Psoas muscle (tissue), 8 donors: Measurements from ENCODE around the gene FEM1C. TPM values are rescaled to one million over a fixed set of nuclear protein-coding genes. Genes with fewer than 3 reads are reported as not detected.

Source experiments
- ATAC-seq, 4 donors: fragments of 200-7000 bp; cut with Tn5 transposase; one replicate each; pipeline ENCODE4 v1.9.1; 2020; ENCODE audit warnings: moderate library complexity in 3 of 4, mild to moderate bottlenecking in 2 of 4
- DNase-seq, 2 donors: peaks; one replicate each; pipeline ENCODE4 v3.0.0-alpha.2; 2020
- H3K27ac ChIP-seq: fragments of 200-600 bp; one replicate; pipeline ENCODE4 v1.8.0; 2022
- H3K27me3 ChIP-seq, 3 donors: fragments of 200-600 bp in 1 of 3; one replicate each; pipeline versions ENCODE4 v1.6.1 to v1.8.0; 2013 to 2022; ENCODE audit warnings: low read length in 2 of 3, mild to moderate bottlenecking in 2 of 3, moderate library complexity in 1 of 3; ENCODE audit not compliant: insufficient read depth in 3 of 3
- H3K36me3 ChIP-seq, 2 donors: fragments of 200-600 bp in 1 of 2; one replicate each; pipeline versions ENCODE4 v1.6.1 to v1.8.0; 2013 to 2022; ENCODE audit warnings: low read depth in 1 of 2, mild to moderate bottlenecking in 1 of 2, moderate library complexity in 1 of 2; ENCODE audit not compliant: insufficient read depth in 1 of 2
- H3K4me1 ChIP-seq: fragments of 200-600 bp; one replicate; pipeline ENCODE4 v1.8.0; 2022
- H3K4me3 ChIP-seq: fragments of 200-600 bp; one replicate; pipeline ENCODE4 v1.8.0; 2022; ENCODE audit warnings: mild to moderate bottlenecking
- H3K9me3 ChIP-seq: fragments of 200-600 bp; one replicate; pipeline ENCODE4 v1.8.0; 2022
- WGBS, 3 donors: extraction: QIAGEN DNeasy Blood & Tissue Kit; methylation state at CpG; one replicate each; pipeline versions ENCODE4 v1.1.6 to v1.1.7; 2013; 5-methylcytosine and 5-hydroxymethylcytosine counted together
- intact Hi-C, 2 donors: fragments of 100-400 bp; cut with DNase I; formaldehyde crosslinking; loops; one replicate each; pipeline versions ENCODE4 v1.11.0 to v1.14.2; 2022
- polyA plus RNA-seq, 3 donors: library from polyadenylated mRNA; stranded (reverse); fragments of 200-250 nt; gene quantifications; one replicate each; pipeline ENCODE4 v1.2.3, GENCODE V29; 2013
- total RNA-seq, 4 donors: library from RNA; stranded (reverse); fragmentation: NEBNext Ultra II Directional in 2 of 4; extraction: Animal tissue kit (Norgen Biotek cat#: 25700) in 2 of 4; gene quantifications; one replicate each; pipeline versions ENCODE4 v1.2.1 to v1.2.4, GENCODE V29; 2021 to 2023
- TF ChIP-seq, protein P1 (sequence below): fragments of 200-600 bp; IDR thresholded peaks from one replicate; pipeline ENCODE4 v1.8.0; 2022; ENCODE audit warnings: antibody characterized with exemption
- donor health status: healthy with polysubstance abuse.
- donor health status: DM: no; HTN: no; CAD: no; lungs with moderate emphysema.
- donor health status: Bipolar disorder and iron deficiency.
- donor health status: healthy.
- donor health status: DM: yes; HTN: yes; CAD: no.
- donor health status: DM: no; HTN: no; CAD: no.
- donor health status: DM: no; HTN: no; CAD: no.
- donor health status: DM: yes; HTN: yes; CAD: no.

Gene FEM1C
- total and polyA plus RNA-seq, 7 donors: 9.1 to 44.5 (median 26.0) TPM

- intact Hi-C loops: loop anchor here (5.0 to 10.0 kb wide), 2 partner anchors 210 to 278 kb away; no protein-coding TSS in a partner anchor
- Histone ChIP-seq H3K36me3 (peaks cover 0 to 5% of the 10 kb centered on the region in 2 donors), H3K4me1 (peaks cover 15% of the 10 kb centered on the region), H3K9me3 (no peaks in the 10 kb centered on the region), H3K27ac (no peak overlapping the region), H3K4me3 (no peak overlapping the region), H3K27me3 (no peaks in the 10 kb centered on the region)
- TF ChIP-seq, protein P1, sequence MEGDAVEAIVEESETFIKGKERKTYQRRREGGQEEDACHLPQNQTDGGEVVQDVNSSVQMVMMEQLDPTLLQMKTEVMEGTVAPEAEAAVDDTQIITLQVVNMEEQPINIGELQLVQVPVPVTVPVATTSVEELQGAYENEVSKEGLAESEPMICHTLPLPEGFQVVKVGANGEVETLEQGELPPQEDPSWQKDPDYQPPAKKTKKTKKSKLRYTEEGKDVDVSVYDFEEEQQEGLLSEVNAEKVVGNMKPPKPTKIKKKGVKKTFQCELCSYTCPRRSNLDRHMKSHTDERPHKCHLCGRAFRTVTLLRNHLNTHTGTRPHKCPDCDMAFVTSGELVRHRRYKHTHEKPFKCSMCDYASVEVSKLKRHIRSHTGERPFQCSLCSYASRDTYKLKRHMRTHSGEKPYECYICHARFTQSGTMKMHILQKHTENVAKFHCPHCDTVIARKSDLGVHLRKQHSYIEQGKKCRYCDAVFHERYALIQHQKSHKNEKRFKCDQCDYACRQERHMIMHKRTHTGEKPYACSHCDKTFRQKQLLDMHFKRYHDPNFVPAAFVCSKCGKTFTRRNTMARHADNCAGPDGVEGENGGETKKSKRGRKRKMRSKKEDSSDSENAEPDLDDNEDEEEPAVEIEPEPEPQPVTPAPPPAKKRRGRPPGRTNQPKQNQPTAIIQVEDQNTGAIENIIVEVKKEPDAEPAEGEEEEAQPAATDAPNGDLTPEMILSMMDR: no peak
- WGBS, 3 donors: 73 to 97% (median 76%) methylated on average over 1 of the region's 1 CpG
- no peak for DNase-seq
- ATAC-seq: no peak
These were observed 40.7 kb upstream of the FEM1C start for GRCh38 chr5:115585265-115585664.

DNA sequence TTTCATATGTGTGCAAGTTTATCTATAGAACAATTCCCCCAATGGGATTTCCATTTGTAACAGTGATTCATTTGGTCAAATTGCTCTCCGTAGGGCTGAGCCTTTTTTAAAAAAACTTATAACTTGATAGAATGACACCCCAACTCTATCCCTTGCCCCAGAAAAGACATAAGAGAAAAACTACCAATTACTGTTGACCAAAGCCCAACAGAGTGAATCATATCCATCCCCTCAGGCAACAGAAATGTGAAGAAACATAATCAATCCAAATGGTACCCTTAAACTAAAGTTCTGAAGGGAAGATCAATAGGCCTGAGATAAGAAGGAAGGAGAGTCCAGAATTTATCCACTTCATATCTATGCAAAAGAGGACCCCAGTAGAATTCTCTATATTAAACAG is 39.9 kb upstream of the FEM1C start:
- peaks cover 0 to 5% of the 10 kb centered on the region in 2 donors for H3K36me3 ChIP-seq
- ATAC-seq: no peak
- H3K4me1 ChIP-seq: peaks cover 13% of the 10 kb centered on the region
- intact Hi-C loops: loop anchor here in 1 of 2 donors (10.0 kb wide), 1 partner anchor 210 kb away; no protein-coding TSS in a partner anchor
- H3K27me3 ChIP-seq: no peaks in the 10 kb centered on the region
- H3K27ac ChIP-seq: no peak overlapping the region
- H3K4me3 ChIP-seq: no peak overlapping the region
- 79 to 87% (median 82%) methylated on average over 1 of the region's 1 CpG for WGBS, 3 donors
- DNase-seq: no peak
- no peaks in the 10 kb centered on the region for H3K9me3 ChIP-seq
- TF ChIP-seq, protein P1: no peak

DNA sequence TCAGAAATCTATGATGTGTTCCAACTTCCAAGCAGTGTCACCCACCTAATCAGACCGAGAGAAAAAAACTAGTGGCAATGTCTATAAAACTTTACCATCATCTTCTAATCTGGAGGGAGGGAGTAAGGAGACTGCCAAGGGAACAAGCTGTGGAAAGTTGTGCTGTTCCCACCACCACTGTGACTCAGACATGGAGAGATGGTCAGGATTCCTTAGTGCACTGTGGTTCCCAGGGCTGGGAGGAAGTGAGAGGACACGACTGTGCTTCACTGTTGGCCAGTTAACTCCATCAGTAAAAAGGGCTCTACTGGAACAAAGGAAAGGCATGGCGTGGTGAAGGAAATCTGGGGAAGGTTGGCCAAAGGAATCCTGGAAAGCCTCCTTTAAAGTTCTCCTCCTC is 38.9 kb upstream of the FEM1C start:
- peak in 3 of 4 donors; percentile 60 to 80 (median 74) for ATAC-seq

DNA sequence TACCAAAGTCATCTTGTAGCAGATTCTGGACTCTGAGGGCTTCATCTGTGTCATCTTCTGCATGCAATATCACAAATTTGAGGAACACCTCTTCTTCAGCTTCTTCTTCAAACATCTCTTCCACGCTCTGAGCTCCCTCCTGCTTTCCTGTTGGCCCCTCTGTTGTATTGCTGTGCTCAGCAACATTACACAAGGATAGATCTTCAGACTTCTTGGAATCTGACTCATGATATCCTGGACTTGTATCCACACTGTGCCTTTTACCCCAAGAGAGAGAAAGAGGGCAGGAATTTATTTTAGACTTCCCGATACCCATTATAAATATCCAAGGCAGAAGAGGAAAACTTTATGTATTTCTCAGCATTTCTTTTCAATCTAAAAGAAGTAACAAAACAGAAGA is 36.4 kb upstream of the FEM1C start:
- peak in 1 of 4 donors; percentile 49 for ATAC-seq
- 78 to 97% (median 82%) methylated on average over 2 of the region's 2 CpGs for whole genome bisulfite sequencing, 3 donors

More for the DNA sequence above, 38.9 kb upstream of the FEM1C start:
- TF ChIP-seq, protein P1: no peak
- Histone ChIP-seq H3K27me3 (no peaks in the 10 kb centered on the region), H3K36me3 (peaks cover 0 to 5% of the 10 kb centered on the region in 2 donors), H3K27ac (no peak overlapping the region), H3K4me3 (no peak overlapping the region), H3K9me3 (no peaks in the 10 kb centered on the region), H3K4me1 (peaks cover 3% of the 10 kb centered on the region)
- intact Hi-C loops: loop anchor here in 1 of 2 donors (10.0 kb wide), 1 partner anchor 209 kb away; no protein-coding TSS in a partner anchor
- 57 to 65% (median 60%) methylated on average over 3 of the region's 3 CpGs for WGBS, 3 donors
- no peak for DNase-seq

More for the DNA sequence above, 36.4 kb upstream of the FEM1C start:
- Histone ChIP-seq H3K4me3 (no peak overlapping the region), H3K9me3 (no peaks in the 10 kb centered on the region), H3K4me1 (no peaks in the 10 kb centered on the region), H3K36me3 (peaks cover 3 to 5% of the 10 kb centered on the region in 2 donors), H3K27ac (no peak overlapping the region), H3K27me3 (no peaks in the 10 kb centered on the region)
- TF ChIP-seq, protein P1: no peak
- intact Hi-C loops: loop anchor here in 1 of 2 donors (10.0 kb wide), 1 partner anchor 206 kb away; no protein-coding TSS in a partner anchor
- DNase-seq: no peak
